ENCODE measurements around the gene XKR3. TPM values are rescaled to one million over a fixed set of nuclear protein-coding genes. Genes with fewer than 3 reads are reported as not detected.
A peak's percentile ranks its signal among the peaks of the same experiment; 100 is the strongest.
"Not testable (repeated sequence)": the region's sequence is repeated elsewhere in the genome, so short reads cannot be mapped to it uniquely, and the experiment has no call there.

XKR3 gene
- total and polyA plus RNA-seq, 5 experiments from 2014 or later: not detected

DNA sequence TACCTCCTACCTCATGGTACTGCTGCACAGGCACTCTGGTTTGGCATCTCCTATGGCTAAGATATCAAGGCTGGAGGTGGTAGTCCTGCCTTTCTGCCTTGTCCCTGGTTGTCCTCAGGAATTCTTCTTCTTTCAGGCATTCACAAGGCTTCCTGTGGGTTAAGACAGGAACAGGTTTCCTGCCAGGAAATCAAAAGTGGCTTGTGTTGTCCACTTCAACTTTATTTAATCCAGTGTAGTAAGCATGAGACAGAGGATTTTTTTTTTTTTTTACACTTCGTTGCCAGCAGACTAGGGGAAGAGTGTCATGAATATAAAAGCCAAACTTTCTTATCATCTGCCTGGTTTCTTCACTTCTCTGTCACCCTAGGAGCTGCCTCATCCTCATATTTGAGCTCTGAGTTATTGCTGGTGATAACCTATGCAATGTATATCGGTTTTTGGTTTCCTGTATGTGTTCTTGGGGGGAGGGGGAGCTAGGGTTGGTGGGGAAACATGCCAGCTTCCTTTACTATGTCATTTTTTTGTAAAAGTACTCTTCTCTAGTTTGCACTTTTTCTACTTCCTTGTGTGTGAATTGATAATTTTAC, 50.2 kb downstream of the XKR3 start:
- Mint-ChIP-seq H3K4me1 (peaks cover 5 to 11% (median 9%) of the 10 kb centered on the region in 4 donors), H3K27ac (peak overlapping the region in 2 of 10 donors; percentile 34 to 67), H3K36me3 (peaks cover 0 to 4% (median 0%) of the 10 kb centered on the region in 3 donors), H3K27me3 (peaks cover 0 to 6% (median 3%) of the 10 kb centered on the region in 5 donors), H3K9me3 (peaks cover 0 to 19% (median 4%) of the 10 kb centered on the region in 9 donors), H3K4me3 (peak overlapping the region in 4 of 10 donors; percentile 1 to 12 (median 6))
- no peak for ATAC-seq
- POLR2A ChIA-PET: no interaction called here
- peak in 2 of 10 donors; percentile 17 to 22 for DNase-seq

DNA sequence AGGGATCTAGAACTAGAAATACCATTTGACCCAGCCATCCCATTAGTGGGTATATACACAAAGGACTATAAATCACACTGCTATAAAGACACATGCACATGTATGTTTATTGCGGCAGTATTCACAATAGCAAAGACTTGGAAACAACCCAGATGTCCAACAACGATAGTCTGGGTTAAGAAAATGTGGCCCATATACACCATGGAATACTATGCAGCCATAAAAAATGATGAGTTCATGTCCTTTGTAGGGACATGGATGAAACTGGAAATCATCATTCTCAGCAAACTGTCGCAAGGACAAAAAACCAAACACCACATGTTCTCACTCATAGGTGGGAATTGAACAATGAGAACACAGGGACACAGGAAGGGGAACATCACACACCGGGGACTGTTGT, 53.6 kb downstream of the XKR3 start:
- DNase-seq, H3K4me3 Mint-ChIP-seq, H3K36me3 Mint-ChIP-seq, ATAC-seq, H3K27ac Mint-ChIP-seq, POLR2A ChIA-PET: not testable (repeated sequence)
- peaks cover 0 to 11% (median 2%) of the 10 kb centered on the region in 5 donors for H3K27me3 Mint-ChIP-seq
- H3K9me3 Mint-ChIP-seq: peaks cover 0 to 31% (median 4%) of the 10 kb centered on the region in 9 donors
- H3K4me1 Mint-ChIP-seq: peaks cover 5 to 11% (median 9%) of the 10 kb centered on the region in 4 donors

DNA sequence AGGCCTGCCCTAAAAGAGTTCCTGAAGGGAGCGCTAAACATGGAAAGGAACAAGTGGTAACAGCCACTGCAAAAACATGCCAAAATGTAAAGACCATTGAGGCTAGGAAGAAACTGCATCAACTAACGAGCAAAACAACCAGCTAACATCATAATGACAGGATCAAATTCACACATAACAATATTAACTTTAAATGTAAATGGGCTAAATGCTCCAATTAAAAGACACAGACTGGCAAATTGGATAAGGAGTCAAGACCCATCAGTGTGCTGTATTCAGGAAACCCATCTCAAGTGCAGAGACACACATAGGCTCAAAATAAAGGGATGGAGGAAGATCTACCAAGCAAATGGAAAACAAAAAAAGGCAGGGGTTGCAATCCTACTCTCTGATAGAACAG, 57.3 kb downstream of the XKR3 start:
- POLR2A ChIA-PET, DNase-seq, H3K27ac Mint-ChIP-seq, H3K4me1 Mint-ChIP-seq, H3K4me3 Mint-ChIP-seq, ATAC-seq: not testable (repeated sequence)
- peaks cover 0 to 30% (median 8%) of the 10 kb centered on the region in 9 donors for H3K9me3 Mint-ChIP-seq
- H3K36me3 Mint-ChIP-seq: peaks cover 0 to 11% (median 5%) of the 10 kb centered on the region in 3 donors
- peaks cover 4 to 22% (median 12%) of the 10 kb centered on the region in 5 donors for H3K27me3 Mint-ChIP-seq

DNA sequence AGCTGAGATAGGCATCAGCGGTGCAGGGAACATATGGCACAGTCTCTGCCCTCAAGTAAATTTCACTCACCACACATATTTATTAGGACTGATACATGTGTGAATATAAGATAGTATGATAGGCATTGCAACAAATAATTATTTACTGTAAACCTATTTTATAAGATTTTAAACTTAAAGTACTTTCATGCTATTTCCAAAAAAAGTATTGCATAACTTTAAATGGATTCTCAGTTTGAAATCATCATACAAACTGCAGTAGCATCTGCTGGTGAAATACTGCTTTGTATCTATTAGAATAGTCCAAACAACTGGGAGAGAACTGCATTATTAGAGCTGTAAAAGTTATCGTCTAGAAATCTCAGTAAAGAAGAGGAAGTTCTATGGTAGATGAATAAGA, 63.0 kb downstream of the XKR3 start:
- H3K27me3 Mint-ChIP-seq: peaks cover 6 to 16% (median 13%) of the 10 kb centered on the region in 5 donors
- H3K9me3 Mint-ChIP-seq: peaks cover 0 to 17% (median 8%) of the 10 kb centered on the region in 9 donors
- DNase-seq, H3K4me3 Mint-ChIP-seq, ATAC-seq, H3K27ac Mint-ChIP-seq, H3K36me3 Mint-ChIP-seq, POLR2A ChIA-PET, H3K4me1 Mint-ChIP-seq: not testable (repeated sequence)

DNA sequence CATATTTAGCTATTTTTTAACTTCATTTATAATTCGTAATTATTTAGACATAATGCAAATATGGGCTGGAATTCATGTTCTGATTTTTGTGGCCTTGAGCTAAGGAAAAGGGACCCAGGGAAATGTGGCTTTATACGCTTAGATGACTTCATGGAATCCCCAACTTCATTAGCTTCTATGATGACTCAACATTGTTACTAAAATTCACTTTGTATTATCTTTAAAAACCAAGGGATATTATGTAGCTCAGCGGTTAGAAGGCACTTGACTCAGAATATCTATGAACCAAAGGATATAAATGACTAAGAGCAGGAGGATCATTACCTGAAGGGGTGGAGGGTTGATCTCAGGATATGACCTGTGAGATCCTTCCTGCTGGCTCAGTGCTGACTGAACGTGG, 64.8 kb downstream of the XKR3 start:
- H3K36me3 Mint-ChIP-seq, H3K4me1 Mint-ChIP-seq, POLR2A ChIA-PET, H3K4me3 Mint-ChIP-seq, ATAC-seq, DNase-seq, H3K27me3 Mint-ChIP-seq, H3K9me3 Mint-ChIP-seq, H3K27ac Mint-ChIP-seq: not testable (repeated sequence)

DNA sequence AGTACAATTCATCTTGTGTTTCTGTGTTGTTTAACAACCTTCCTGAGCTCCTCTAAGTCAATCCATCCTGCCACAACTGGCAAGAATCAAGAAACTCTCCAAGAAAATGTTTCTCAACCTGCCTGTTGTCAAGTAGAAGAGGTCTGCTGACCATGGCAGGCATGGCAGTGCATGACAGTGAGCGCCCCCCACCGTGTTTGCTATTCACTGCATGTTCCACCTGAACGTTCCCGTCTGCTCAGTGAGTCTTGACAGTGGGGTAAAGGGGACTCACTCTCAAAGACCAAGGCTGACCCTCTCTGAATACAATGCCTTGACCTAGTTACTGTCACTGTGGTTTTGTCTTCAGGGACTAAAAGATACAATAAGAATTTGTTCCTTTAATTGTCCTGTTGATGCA, 75.9 kb downstream of the XKR3 start:
- DNase-seq, POLR2A ChIA-PET, H3K4me1 Mint-ChIP-seq, H3K27ac Mint-ChIP-seq, H3K4me3 Mint-ChIP-seq, ATAC-seq, H3K27me3 Mint-ChIP-seq, H3K36me3 Mint-ChIP-seq, H3K9me3 Mint-ChIP-seq: not testable (repeated sequence)

DNA sequence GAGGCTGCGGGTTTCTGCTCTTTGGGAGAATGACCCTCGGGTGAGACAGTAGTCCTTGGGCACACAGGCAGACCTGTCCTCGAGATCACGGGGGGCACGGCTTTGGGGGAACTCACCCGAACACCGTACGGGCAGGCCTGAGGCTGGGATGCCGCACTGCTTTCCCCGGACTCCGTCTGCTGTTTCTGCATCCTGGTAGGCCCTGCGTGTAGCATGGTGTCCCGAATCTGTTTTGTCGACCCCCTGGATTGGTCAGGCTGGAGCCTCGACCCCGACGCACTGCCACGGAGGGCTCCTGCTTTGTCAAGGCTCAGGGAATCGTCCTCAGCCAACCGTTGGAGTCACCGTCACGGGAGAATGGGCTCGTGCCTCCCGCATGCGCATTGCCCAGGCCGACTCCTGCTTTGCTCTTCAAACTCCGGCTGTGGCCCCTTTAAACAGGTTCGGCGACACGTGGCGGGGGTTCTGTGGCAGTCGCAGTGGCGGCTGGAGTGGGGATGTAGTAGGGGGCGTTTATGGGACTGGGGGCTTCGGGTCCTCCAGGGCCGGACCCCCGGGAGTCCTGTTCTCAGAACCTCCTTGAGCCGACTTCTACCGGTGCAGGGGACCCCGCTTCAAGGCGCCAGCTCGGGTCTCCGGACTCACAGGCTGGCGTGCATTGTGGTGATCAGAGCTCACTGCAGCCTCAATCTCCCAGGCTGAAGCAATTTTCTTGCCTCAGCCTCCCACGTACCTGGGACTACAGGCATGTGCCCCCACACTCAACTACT, 76.9 kb downstream of the XKR3 start:
- H3K9me3 Mint-ChIP-seq, H3K4me1 Mint-ChIP-seq, H3K4me3 Mint-ChIP-seq, DNase-seq, POLR2A ChIA-PET, ATAC-seq, H3K27ac Mint-ChIP-seq, H3K36me3 Mint-ChIP-seq: not testable (repeated sequence)
- peaks cover 0 to 13% (median 4%) of the 10 kb centered on the region in 5 donors for H3K27me3 Mint-ChIP-seq

DNA sequence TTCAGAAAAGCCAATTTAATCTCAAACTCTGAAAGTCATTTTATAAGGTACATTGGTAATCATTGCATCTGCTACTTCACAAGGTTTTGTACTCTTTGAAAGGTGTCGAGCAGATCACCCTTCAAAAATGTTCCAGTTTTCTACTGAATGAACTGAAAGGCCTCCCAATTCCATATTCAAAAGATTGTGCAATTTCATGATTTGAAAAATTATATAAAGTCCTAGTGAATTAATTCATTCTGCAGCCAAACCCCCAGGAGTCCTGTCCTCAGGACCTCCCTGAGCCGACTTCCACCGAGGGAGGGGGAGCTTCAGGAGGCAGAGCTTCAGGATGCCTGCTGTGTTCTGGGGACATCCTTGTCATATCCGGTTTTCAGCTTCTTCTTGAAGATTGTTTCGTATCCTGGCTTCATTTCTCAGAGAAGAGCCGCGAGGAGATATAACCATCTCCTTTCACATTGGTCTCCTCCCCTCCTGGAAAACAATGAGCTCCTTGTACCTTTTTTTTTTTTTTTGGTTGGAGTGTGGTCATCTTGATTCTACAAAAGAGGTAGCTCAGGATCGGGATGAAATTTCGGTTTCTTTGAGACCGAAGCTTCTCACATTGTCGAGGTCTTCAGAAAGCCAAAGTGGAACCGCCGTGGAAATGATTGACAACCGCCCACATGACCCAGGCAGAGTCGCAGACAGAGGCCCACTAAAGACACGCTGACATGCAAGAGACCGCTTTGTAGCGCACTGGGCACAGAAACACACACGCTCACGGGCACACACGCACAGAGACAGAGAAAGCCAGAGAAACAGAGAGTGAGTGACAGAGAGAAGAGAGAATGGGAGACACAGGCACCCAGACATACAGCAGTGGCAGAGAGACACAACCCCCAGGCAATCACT, 77.7 kb downstream of the XKR3 start:
- H3K9me3 Mint-ChIP-seq, H3K4me1 Mint-ChIP-seq, DNase-seq, H3K27ac Mint-ChIP-seq, H3K36me3 Mint-ChIP-seq, H3K4me3 Mint-ChIP-seq, POLR2A ChIA-PET, ATAC-seq: not testable (repeated sequence)
- peaks cover 0 to 13% (median 4%) of the 10 kb centered on the region in 5 donors for H3K27me3 Mint-ChIP-seq

DNA sequence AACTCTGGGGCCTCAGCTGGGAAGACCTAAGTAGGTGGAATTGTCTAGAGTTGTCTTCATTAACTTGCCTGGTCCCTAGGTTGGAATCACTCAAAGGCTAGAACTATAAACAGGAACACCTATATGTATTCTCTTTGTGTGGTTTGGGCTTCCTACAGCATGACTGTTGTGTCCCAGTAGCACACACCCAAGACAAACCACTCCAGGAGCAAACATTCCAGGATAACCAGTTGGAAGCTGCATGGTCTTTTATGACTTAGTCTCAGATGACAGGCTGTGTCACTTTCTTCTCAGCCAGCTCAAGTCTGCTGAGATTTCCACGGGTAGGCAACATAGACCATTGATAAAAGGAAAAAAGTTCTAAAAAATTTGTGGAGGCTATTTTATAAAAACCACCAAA, 90.9 kb downstream of the XKR3 start:
- DNase-seq, H3K27ac Mint-ChIP-seq, H3K9me3 Mint-ChIP-seq, H3K4me1 Mint-ChIP-seq, H3K27me3 Mint-ChIP-seq, H3K36me3 Mint-ChIP-seq, ATAC-seq, H3K4me3 Mint-ChIP-seq, POLR2A ChIA-PET: not testable (repeated sequence)

Other genes starting within 250 kb of the XKR3 start
- gene CCT8L2, start 232.6 kb downstream of the XKR3 start, total RNA-seq: not detected
- not detected for gene CCT8L2, start 232.6 kb downstream of the XKR3 start, polyA plus RNA-seq
- 1 to 10 TPM; 1.1 to 1.6 TPM for gene GAB4, start 182.8 kb upstream of the XKR3 start, total RNA-seq
- not detected for gene GAB4, start 182.8 kb upstream of the XKR3 start, polyA plus RNA-seq

All from naive thymus-derived CD8-positive, alpha-beta T cell (primary cell).